GM19193 (cell line): ENCODE measurements around the gene PHKA2.

ENCODE experiments used
- POLR2A ChIP-seq: IDR thresholded peaks from 4 replicates; pipeline ENCODE4 v1.6.1; 2011; ENCODE audit not compliant: insufficient read depth, insufficient read length; ENCODE audit errors: extremely low read depth

PHKA2 gene

DNA sequence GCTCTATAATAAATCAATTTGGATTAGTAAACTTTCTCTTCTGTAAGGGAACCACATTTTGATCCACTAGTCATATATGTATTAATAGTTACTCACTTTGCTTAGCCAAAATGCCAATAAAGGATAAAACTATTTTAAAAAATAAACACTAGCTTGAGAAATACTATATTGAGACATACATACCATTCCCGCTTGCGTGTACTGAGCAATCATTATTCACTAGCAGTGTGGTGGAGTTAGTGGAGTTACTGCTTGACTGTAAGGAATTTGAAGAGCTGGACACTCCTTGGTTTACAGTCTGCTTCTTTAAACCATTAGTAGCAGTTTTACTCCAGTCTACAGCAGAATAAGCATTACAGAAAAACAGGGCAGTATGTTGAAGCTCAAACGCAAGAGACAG lies 10.8 kb upstream of the PHKA2 start:
- no peak for TF ChIP-seq POLR2A

DNA sequence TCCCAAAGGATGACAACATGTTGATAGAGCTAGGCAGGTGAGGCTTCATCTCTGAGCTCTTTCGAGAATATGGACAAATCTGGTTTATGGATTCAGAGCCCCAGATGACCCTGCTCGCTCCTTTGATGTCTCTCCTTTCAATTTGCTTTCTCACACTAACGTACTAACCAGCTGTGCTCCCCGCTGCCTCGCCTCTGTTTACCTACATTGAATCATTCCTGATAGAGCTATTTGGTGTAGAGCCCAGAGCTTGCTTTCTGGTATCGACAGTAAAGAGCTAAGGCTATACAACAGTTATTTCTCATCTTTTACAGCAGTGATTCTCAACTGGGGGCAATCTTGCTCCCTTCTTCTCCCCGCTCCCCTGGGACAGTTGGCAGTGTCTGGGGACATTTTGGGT lies 8.9 kb upstream of the PHKA2 start:
- no peak for TF ChIP-seq POLR2A

DNA sequence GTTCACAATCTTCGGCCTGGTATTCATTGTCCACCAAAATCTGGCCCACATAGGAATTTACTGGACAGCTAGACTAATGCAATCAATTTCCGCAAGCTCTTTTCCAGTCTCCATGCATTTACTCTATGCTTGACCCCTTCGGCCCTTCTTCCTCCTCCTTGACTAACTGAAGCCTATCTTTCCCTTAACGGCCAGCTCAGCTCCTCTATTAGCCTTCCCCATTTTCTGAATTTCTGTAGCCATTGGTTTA lies 1.2 kb upstream of the PHKA2 start:
- no peak for TF ChIP-seq POLR2A

- peak; percentile 73 for TF ChIP-seq POLR2A
Measured at GRCh38 chrX:18984381-18985185, 669 bp upstream of the PHKA2 start.

DNA sequence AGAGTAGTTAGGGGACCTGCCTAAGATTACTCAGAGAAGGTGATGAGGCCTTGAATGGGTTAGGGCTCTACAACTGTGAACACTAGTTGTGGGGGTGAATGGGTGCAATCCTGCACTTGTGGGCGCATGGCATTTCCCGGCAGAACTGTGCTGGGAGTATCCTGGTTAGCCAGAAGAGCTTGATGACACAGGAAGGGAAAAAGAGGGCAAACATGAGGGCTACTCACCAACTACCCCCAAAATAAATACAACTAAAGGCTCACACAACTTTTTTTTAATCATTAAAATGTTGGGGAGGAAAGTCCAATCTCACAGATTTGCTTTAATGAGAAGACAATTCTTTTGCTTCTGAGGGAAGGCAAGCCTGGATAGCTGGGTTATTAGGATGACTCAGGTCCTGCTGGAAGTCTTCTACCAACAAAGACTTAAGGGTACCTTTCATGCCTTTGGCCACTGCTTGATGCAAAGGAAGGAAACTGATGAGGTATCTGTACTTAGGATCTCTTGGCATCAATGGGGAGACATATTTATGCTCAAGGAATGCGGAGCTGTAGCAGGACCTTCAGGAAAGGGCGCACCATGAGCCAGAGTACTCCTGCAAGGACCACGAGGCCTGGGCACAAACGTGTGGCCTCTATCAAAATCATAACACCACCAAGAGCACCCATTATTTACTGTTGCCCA lies 2.6 kb downstream of the PHKA2 start:
- no peak for TF ChIP-seq POLR2A

DNA sequence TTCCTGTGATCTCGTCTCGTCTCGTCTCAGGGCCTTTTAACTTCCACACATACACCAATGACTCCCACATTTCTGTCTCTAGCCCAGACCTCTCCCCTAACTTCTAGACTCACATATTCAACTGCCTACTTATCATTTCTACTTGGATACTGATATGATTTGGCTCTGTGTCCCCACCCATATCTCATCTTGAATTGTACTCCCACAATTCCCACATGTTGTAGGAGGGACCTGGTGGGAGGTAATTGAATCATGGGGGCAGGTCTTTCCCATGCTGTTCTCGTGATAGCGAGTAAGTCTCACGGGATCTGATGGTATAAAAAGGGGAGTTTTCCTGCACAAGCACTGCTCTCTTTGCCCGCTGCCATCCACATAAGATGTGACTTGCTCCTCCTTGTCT lies 8.9 kb downstream of the PHKA2 start:
- no peak for TF ChIP-seq POLR2A

- no peak for TF ChIP-seq POLR2A
Measured at GRCh38 chrX:18973527-18974192, 10.3 kb downstream of the PHKA2 start.

- TF ChIP-seq POLR2A, result no peak
Measured at GRCh38 chrX:18971506-18971905, 12.4 kb downstream of the PHKA2 start.

DNA sequence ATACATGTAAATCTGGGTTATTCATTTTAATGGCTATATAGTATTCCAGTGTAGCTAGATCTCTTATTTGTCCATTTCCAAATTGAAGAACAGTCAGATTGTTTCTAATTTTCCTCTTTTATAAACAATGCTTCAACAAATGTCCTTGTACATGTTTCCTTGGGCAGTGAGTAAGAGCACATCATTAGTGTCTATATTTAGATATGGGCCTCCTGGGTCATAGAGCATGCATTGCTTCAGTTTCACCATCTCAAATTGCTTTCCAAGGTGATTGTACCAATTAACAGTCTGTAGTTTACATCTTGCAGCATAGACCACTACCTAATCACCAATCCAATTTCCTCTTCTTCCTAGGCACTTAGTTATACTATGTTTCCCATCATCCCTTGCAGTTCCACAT lies 13.4 kb downstream of the PHKA2 start:
- TF ChIP-seq POLR2A, result no peak

DNA sequence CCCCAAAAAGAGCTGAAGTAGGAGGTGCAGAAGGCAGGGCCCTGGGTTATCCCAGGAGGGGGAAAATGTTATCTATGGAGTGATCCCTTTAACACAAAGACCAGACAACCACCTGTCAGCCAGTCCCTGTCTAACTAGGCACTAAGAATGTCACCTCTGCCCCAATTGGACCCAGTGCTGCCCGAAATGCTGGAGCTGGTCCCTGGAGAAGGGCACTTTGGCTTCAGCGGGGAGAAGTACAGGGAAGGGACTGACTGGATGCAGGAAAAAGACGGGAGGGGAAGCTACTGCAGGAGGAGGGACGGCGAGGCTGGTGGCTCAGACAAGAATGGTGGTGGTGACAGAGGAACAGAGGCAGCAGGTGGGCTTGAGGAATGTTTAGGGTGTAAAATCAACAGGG lies 17.3 kb downstream of the PHKA2 start:
- TF ChIP-seq POLR2A, result no peak

DNA sequence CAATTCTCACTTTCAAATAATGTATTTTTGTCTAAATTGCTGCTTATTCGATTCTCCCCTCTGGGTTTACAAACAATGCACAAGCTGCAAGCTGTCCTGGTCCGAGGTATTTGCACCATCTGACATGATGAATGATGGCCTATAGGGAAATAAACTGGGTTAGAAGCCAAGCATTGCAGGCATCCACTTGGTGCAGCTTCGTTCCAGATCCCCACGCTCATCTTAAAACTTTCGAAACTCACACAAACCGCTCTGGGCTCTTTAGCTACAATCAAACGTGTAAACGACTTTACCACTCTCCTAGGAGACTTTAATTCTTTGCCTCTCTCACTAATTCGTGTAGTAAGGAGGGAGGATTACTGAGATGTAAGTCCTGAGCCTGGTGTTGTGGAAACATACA lies 19.0 kb downstream of the PHKA2 start:
- TF ChIP-seq POLR2A, result no peak

DNA sequence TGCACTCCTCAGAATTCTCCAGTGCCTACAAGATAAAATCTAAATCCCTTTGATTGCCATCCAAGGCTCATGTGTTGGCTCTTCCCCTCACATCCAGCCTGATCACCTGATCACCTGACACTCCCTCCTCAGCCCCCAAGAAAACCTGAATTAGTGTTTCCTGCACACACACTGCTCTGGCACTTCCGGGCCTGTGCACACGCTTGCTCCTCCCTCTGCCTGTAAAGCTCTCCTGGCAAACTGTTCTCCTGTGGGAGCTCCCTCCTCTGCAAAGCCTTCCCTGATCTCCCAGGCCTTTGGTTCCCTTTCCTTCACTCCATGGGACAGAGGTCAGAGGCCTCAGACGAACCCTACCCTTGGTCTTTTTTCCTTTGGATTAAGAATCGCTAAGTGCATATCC lies 19.9 kb downstream of the PHKA2 start:
- TF ChIP-seq POLR2A, result no peak

- no peak for TF ChIP-seq POLR2A
Measured at GRCh38 chrX:18962329-18962728, 21.6 kb downstream of the PHKA2 start.

DNA sequence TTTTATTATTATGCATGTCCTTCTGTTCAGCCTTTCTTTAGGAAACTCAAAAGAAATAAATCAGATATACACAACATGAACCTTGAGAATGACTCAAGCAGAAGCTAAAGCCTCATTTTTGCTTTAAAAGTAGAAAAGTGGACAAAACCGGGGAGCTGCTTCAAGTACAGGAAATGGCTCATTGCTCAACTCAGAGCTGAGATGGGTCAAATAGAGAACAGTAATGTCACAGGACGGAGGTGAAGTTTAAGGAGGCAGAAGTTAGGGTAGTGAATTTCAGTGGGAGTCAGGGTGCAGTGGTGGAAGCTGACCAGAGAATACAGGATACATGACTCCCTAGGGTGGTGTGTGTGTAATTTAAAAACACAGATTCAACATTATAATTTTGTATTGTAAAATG lies 22.2 kb downstream of the PHKA2 start:
- no peak for TF ChIP-seq POLR2A

- TF ChIP-seq POLR2A, result no peak
Measured at GRCh38 chrX:18956303-18957032, 27.4 kb downstream of the PHKA2 start.

GRCh38 chrX:18955676-18956075 lies 28.2 kb downstream of the PHKA2 start:
- no peak for TF ChIP-seq POLR2A

- no peak for TF ChIP-seq POLR2A
Measured at GRCh38 chrX:18951032-18951431, 32.9 kb downstream of the PHKA2 start.

DNA sequence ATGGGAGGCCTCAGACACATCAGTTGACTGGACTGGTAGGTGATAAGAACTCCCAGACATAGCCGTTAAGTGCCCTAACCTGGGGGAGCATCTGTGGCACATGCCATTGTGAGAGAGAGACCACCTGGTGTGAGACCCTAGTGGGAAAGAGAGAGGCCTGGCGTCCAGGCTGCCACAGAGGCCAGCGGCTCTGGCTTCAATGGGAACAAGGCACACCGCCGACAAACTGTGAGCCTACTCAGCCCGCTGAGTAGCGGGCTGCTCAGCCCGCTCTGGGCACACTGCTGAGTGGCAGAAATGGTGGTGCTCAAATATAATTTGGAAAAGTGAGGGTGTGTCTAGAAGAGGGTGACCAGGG lies 34.0 kb downstream of the PHKA2 start:
- TF ChIP-seq POLR2A, result no peak
